Stromal cell of bone marrow (primary cell): Measurements from ENCODE around the gene CD9.
"Not testable (repeated sequence)": the region's sequence is repeated elsewhere in the genome, so short reads cannot be mapped to it uniquely, and the experiment has no call there.

Experiments
- DNase-seq: peaks from one replicate; pipeline ENCODE4 v3.0.0-alpha.2; 2012; ENCODE audit warnings: low read depth

CD9 gene

DNA sequence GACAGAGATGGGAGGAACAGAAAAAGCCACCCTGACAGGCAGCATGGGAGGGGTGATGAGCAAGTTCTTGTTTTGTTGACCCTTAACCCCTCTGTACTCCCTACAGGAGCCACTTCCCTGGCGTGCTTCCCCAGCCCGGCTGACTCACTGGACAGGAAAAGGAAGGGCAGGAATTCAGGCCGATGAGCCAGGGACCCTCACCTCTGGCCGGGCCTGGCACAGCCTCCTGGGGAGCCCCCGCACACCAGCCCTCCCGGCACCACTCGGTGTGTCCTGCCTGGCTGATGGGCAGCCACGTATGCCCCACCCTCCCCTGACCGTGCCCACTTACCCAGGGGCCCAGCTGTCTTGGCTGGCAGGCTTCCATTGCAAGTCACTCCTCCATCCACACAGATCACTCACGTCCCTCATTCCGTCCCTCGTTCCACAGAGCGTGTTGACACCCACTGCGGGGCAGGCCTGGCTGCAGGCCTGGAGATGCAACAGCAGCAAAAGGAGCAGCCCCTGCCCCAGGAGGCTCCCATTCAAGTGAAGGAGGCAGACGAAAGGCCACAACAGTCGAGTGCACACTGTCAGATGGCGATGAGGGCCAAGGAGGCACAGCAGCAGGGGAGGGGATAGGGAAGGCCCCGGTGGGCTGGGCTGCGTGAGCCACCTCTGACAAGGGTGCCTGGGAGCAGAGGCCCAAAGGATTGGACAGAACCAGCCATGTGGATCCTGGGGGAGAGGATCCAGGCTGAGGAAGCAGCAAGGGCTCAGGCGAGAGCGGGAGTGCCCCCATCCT, 19.7 kb upstream of the CD9 start:
- no peak for DNase-seq

DNA sequence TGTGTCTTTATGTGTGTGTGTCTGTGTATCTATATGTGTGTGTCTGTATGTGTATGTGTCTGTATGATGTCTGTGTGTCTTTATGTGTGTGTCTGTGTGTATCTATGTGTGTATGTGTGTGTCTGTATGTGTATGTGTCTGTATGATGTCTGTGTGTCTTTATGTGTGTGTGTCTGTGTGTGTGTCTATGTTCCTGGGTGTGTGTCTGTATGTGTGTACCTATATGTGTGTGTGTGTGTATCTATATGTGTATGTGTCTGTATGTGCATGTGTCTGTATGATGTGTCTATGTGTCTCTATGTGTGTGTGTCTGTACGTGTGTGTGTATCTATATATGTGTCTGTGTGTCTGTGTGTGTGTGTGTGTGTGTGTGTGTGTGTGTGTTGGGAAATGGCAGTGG, 19.0 kb upstream of the CD9 start:
- DNase-seq = no peak

DNA sequence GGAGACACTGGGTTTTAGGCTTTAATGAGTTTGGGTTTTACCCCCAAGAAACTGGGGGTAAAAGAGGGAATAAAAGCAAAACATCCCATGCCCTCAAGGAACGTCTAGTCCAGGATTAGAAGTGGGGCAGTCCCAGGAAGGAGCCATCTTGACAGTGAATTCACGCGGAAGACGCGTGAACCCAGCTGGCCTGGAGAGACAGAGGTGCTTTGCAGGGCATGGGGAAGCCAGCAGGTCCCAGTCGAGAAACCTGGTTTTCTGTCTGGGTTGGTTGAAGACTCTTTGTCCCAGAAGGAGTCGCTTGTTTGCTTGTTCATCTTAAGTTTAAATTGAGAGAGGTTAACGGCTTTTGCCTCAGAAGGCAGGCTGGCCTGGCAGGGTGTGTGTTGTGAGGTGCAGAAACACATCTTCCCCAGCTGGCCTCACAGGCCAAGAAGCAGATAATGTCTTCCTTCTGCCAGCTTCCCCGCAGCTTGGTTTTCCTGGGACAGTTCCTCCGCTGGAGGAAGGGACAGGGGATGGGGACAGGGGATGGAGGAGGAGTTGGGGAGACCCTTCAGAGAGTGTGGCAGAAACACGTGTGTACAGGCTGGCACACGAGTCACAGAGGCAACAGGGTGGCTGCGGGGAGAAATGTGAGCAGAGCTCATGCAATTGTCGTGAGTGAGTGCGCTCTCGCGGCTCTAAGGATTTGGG, 18.5 kb upstream of the CD9 start:
- no peak for DNase-seq

DNA sequence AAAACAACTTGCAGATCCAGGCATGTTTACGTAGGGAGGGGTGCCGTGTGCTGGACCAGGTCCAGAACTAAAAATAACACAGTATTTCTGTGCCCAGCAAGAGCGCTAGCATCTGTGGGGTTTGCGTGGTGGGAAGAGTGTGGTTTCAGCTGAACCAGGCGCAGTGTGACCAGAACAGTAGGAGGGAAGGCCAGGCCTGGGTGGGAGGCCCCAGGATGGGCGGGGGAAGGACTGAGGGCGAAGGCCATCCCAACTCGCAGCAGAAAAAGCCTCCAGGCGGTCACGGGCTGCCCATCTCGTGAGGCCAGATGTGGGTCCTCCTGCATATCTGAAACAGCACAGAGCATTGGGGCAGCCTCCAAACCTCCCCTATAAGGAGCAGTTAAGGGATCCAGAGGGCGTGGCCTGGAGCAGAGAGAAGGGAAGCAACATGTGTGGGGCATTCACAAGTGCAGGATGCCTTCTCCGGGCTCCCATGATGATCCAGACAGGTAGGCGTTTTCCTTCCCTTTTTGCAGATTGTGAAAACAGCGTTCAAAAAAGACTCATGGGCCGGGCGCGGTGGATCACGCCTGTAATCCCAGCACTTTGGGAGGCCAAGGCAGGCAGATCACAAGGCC, 17.8 kb upstream of the CD9 start:
- DNase-seq = peak; percentile 73

DNA sequence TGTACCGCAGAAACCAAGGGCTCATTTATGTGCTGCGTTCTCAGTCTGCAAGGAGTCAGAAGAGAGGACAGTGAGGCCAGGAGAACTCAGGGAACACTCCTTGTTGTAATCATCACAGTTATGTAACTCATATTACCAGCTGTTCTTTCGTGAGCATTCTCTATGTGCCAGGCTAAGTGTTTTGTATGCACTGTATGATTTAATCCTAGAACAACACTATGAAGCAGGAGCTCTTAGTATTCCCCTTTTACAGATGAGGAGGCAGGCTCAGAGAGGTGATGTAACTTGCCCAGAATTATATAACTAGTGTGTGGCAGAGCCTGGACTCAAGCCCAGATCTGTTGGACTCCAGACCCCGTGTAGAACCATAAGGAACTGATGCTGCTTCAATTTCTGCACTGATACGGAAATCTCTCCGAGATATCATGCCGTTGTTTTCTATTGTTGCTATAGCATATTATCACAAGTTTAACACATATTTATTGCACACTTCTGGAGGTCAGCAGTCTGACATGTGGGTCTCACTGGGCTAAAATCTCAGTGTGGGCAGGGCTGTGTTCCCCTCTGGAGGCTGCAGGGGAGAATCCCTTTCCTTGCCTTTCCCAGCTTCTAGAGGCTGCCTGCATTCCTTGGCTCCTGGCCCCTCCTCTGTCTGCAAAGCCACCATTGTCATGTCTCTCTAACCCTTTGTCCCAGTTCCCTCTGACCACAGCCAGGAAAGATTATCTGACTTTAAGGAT, 16.3 kb upstream of the CD9 start:
- DNase-seq = peak; percentile 68

DNA sequence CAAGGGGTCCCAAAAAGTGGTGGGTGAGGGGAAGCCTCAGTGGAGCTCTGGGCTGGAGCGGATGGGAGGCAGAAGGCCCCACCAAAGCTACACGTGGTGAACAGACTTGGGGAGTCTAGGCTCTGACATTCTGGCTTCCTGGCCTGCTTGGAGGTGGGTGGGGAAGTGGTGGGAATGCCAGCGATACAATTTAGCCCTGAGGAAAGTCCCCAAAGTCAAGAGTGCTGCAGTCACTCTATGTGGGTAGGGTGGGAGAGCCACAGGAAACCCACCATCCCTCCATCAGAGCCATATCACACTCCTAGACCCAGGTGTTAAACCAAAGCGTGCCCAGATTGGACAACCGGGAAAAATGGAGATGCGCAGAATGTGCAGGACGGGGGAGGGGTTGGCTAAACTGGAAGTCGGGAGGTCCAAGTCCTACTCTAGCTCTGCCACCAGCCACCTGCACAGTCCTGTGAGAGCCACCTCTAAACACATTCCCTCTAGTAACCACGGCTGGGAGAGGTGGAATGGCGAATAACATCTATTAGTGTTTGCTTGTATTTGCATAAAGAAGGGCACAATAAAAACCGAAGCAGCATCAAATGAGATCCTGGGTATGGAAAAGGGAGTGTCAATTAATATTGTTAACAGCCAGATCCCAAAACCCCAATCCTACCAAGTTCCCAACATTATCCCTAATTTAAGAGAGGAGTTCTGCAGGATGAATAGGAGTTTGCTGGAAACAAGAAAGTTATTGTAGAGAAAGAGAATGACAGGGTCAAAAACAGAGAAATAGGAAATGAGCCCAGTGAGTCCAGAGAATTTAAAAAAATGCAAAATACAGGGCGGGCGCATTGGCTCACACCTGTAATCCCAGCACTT, 14.0 kb upstream of the CD9 start:
- DNase-seq = no peak

DNA sequence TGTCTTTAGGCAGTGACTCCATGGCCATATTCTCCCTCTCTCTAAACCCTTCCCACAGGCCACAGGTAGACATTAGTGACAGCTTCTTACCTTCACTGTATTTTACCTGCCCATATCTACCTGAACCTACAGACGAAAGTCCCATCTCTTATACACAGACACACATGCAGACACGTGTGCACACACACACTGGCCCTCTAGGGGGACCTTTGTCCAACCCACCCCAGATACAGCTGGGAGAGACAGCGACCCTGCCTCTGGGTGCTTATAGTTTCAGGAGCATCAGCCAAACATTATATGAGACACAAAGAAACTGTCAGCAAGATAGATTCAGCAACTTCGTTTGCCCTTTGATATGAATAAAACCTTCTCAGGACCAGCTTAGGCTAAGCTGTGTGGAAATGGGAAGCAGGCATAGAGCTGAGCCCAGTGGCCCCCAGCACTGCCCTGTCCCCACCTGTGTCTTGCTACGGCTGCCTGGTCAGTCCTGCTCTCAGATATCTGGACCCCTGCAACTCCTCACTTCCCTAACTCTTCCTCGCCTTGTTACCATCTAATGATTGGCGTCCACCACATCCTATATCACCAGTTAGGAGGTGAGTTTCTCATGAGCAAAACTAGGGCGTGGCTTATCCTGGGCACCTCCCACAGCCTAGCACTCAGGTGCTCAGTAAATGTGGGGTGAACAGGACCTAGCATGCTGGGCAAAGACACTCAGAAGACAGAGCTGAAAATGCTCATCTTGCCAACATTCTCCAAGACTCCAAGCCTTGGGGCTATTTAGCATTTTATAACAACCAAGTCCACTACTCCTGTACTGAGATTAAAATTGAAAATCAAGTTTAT, 12.0 kb upstream of the CD9 start:
- DNase-seq = no peak

DNA sequence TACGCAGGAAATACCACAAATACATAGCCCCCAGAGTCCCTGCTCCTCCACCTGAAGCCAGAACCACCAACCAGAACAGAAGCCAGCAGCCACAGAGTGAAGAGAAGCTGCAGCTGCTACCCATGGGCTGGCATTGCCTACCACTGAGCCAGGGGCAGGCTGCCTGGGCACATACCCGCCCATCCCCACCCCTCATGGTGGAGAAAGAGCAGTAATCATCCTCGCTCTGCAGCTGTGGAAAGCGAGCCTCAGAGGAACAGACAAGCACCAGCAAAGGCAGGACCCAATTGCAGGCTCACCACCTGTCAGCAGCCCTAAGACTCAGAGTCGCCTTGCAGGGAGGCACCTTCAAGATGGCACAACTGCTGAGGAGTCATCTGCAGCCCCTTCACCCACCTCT, 11.2 kb upstream of the CD9 start:
- DNase-seq = no peak

DNA sequence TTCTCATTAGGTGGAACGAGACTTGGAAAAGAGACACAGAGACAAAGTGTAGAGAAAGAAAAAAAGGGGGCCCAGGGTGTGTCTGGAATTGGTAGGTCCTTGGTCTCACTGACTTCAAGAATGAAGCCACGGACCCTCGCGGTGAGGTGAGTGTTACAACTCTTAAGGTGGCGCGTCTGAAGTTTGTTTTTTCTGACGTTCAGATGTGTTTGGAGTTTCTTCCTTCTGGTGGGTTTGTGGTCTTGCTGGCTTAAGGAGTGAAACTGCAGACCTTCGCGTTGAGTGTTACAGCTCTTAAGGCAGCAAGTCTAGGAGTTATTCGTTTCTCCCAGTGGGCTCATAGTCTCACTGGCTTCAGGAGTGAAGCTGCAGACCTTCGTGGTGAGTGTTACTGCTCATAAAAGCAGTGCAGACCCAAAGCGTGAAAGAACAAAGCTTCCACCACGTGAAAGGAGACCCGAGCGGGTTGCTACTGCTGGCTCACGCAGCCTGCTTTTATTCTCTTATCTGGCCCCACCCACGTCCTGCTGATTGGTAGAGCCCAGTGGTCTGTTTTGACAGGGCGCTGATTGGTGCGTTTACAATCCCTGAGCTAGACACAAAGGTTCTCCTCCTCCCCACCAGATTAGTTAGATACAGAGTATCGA, 10.1 kb upstream of the CD9 start:
- not testable (repeated sequence) for DNase-seq

DNA sequence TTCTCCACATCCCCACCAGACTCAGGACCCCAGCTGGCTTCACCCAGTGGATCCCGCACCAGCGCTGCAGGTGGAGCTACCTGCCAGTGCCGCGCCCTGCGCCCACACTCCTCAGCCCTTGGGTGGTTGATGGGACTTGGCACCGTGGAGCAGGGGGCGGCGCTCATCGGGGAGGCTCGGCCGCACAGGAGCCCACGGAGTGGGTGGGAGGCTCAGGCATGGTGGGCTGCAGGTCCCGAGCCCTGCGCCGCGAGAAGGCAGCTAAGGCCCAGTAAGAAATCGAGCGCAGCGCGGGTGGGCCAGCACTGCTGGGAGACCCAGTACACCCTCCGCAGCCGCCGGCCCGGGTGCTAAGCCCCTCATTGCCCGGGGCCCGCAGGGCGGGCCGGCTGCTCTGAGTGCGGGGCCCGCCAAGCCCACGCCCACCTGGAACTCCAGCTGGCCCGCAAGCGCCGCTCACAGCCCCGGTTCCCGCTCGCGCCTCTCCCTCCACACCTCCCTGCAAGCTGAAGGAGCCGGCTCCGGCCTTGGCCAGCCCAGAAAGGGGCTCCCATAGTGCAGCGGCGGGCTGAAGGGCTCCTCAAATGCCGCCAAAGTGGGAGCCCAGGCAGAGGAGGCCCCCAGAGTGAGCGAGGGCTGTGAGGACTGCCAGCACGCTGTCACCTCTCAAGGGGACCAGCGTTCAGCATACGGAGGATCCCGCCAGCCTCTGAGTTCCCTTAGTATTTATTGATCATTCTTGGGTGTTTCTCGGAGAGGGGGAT, 9.3 kb upstream of the CD9 start:
- not testable (repeated sequence) for DNase-seq

DNA sequence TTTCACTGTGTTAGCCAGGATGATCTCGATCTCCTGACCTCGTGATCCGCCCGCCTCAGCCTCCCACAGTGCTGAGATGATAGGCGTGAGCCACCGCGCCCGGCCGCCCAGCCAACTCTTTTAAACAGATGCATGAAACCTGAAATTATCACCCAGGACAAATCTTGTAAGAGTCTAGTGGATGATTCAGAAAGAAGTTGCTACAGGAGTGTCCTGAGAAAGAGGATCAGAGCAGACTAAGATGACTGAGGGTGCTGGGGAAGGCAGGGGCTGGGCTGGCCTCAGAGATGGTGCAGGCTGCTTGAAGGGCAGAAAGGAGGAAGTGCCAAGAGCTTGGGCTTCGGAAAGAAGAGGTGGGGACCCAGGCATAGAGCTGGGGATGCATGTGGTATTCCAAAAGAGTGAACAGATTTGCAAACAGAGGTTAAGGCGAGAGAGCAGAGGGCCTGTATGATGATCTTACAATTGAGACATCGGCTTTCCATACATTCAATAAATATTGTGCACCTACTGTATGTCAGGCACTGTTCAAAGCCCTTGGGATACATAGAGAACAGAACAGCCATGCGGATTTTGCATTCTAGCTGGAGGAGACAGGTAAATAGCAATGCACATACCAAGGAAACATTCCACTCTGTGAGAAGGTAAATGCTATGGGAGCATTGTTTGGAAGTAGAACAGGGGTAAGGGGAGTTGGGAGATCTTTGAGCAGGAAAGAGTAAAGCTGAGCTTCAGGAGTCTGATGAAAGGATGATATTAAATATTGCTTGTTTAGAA, 7.4 kb upstream of the CD9 start:
- DNase-seq = no peak

DNA sequence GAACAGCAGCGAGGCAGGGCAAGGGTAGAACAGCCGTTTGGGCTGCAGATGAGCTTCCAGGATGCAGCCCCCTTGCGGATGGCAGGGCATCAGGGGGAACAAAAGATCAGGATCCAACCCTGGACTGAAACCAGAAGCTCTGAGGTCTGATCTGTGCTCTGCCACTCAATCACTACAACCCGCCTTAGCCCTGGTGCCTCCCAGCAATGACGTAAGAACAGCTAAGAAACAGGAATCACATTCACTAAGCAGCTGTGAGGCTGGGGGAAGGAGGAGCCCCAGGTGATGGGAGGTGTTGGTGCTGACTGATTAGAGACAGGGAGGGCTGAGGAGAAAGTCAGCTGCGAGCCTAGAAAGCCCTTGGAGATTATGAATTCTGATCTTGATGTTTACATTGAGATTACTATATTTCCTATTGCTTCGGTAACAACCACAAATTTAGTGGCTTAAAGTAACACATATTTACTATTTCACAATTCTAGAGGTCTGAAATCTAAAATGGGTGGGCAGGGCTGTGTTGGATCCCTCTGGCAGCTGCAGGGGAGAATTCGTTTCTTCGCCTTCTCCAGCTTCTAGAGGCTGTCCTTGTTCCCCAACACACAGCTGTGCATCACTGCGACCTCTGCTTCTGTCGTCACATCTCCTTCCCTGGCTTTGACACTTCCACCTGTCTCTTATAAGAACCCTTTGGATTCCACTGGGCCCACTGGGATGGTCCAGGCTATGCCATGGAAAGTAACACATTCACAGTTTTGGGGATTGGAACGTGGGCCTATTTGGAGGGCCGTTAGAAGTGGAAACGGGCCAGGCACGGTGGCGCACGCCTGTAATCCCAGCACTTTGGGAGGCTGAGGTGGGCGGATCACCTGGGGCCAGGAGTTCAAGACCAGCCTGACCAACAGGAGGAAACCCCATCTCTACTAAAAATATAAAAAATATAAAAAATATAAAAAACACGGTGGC, 6.1 kb upstream of the CD9 start:
- no peak for DNase-seq

DNA sequence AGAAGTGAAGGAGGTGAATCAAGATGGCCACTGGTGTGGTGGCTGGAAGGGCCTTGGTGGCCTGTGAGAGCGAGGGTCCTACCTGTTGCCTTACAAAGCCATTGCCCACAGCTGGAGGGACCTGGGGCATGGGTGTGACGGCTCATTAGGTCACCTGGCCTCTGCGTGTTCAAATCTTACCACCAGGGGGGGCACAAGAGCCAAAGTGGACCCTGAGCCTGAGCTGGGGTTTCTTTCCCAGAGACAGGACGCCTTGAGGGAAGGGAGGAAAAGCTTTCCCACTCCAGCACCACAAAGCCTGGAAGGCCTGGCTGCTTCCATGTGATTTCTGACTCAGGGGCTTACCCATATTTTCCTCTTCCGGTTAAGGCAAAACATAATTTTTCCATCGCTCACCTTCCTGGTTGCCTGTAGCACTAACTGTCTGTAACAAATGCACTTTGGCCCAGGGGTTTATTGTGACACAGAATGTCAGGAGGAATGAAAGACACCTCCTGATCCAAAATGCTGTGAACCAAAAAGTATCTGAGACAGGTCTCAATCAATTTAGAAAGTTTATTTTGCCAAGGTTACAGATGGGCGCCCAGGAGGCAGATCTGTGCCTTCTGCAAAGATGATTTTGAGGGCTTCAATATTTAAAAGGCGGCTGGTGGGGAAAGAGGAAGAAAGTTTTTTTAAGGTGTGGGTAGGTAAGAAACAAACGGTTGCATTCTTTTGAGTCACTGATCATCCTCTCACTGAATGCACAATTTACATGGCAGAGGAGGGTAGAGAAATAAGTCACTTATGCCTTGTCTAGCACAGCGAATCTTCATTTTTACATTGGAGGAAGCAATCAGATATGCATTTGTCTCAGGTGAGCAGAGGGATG, 4.3 kb upstream of the CD9 start:
- DNase-seq = peak; percentile 89

DNA sequence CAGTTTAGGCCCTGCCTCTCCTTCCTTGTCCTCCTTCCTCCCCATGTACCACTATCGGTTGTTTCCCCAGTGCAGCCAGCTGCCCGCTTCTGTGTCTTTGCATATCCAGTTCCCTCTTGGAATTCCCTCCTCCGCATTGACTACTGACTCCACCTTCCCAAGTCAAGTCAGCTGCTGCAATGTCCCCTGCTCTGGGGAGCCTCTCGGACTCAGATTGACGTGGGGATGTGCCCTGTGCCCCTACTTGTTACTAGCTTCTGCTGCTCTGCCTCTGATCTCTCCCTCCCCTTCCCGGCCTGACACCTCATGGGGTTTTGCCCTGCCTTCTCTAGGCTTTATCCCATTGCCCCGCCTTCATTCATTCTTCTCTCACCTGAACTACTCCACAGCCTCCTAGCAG, 2.1 kb upstream of the CD9 start:
- DNase-seq = no peak

DNA sequence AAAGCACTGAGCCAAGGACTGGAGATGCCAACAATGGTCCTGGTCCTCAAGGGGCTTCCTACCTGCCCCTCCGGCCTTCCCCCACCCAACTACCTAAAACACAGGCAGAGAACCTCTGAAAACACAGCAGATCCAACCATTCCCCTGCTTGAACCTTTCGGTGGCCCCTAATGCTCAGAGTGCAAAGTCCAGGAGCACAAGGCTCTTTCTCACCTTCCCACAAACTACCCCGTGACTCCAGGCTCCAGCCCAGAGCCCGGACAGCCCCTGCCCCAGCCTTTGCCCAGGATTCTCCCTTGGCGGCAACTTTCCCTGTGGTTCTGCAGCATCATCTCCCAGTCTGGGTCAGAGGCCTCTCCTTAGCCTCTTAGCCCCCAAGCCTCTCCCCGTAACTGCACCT, 1.6 kb upstream of the CD9 start:
- DNase-seq = no peak

DNA sequence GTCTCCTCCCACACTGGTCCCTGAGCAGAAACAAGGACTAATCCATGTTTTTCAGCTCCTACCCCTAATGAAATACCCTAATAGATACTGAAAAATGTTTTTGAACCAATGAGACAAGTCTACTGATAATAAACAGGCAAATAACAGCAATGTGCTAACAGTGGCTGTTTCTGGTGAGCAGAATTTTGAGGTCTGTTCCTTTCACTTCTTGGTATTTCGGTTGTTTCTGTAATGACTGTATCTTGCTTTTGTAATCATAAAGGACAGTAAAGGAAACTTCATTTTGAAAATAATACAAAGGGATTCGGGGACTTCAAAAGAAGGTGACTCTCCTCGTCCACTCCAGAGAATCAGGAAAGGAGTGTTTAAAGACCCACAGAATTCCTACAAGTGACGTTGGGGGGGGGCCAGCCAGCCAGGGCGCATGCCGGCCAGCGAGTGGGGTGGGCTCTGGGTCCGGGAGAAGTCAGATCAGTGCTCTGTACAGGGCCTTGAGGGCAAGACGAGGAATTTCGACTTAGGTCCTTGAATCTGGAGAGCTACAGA, 1.1 kb upstream of the CD9 start:
- DNase-seq = no peak
